NCI-H1694 (cell line): Measurements from ENCODE around the gene SMG1.
"Not testable (repeated sequence)": the region's sequence is repeated elsewhere in the genome, so short reads cannot be mapped to it uniquely, and the experiment has no call there.

Experiments
- DNase-seq: peaks from one replicate; lab custom pipeline; 2025; lab: John Stamatoyannopoulos, UW

Gene SMG1

DNA sequence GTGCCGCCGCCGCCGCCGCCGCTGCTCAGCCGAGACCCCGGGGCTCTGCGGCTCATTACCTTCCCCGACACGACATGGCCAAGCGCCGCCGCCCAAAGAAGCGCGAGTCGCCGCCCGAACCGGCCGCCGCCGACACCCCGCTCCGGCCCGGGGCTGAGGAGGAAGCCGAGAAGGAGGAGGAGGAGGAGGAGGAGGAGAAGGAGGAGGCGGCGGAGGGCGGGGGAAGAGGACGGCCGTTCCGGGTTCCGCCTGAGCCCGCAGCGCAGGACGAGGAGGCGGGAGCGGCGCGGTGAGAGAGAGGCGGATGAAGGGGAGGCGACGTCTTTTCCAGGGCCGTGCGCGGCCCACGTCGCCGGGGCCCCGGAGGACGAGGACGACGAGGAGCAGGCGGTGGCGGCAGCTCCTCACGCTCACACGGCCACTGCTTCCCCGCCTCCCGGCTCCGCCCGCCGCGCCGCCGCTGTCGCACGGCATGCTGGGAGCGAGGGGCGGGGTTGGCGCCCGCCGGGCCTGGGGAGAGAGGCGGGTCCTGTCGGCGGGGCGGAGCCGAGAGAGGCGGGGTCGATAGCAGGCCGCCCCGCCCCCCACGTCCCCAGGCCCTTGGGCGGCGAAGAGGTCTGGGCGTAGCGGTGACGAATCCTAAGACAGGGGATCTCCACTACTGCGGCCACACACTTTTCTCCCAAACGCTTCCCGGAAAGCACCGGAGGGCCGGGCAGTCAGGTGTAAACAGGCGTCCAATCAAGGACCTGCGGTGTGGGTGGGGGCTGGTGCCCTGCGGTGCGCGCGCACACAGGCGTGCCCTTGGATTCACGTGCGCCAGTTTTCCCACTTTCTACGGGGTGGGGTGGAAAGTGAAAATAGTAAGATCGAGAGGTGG is at the start of gene SMG1:
TSS of gene SMG1 (minus strand) at position 423 of the 880 bp plus-strand sequence. CDS start at position 56, 367 bp downstream.
- peak; percentile 31 for DNase-seq

DNA sequence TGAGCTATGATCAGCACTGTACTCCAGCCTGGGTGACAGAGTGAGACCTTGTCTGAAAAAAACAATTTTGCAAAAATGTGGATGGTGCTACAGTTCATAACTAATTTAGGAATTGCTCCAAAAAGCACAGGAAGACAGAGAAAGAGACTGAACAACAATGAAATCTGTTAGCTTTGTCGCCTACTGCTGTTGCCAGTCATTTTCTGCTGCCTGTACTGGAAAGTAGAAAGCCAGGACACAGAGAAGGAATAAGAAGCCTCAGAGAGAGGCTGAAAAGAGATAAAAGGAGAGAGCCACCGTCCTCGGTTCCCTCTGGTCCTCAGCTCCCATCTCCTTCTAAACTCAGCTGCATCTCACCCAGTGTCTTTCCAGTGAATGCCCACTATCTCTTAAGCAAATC is 48.9 kb upstream of the SMG1 start:
- no peak for DNase-seq

DNA sequence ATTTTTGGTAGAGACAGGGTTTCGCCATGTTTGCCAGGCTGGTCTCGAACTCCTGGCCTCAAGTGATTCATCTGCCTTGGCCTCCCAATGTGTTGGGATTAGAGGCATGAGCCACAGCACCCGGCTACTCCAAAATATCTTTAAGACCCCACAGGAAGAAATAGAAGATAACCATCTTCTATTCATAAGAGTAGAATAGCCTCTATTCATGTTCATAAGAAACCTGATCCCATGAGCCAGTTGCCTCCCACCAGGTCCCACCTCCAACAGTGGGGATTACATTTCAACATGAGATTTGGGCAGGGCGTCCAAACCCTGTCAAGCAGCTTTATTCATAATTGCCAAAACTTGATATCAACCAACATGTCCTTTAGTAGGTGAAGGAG is 43.6 kb upstream of the SMG1 start:
- no peak for DNase-seq

DNA sequence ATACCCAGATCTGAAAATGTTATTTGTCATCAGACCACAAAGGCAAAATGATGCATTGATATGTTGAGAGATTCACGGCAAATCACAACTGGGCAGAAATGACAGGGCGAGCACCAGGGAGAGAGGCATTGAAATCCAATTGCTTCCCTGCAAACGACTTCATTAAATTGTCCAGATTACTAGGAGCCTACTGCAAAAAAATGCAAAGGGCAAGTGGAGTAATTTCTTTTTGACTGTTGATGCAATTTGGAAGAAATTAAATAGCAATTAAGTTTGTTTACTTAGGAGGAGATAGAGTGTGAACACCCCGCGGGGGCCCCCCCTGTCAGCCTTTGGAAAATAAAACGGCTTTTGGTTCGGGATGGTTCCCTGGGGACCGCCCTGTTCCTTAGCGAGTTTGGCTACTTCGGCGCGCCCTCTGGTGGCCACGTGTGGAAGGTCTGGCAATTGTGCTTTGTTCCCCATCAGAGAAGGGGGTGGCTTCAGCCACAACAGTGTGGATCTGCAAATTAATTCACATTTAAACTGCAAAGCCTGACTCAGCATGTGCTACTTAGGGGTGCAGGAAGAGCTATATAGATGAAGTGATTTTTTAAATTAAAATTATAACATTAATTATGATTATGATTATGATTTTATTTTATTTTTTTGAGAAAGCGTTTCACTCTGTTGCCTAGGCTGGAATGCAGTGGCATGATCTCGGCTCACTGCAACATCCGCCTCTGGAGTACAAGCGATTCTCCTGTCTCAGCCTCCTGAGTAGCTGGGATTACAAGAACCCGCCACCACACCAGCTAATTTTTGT is 43.0 kb upstream of the SMG1 start:
- peak; percentile 81 for DNase-seq

DNA sequence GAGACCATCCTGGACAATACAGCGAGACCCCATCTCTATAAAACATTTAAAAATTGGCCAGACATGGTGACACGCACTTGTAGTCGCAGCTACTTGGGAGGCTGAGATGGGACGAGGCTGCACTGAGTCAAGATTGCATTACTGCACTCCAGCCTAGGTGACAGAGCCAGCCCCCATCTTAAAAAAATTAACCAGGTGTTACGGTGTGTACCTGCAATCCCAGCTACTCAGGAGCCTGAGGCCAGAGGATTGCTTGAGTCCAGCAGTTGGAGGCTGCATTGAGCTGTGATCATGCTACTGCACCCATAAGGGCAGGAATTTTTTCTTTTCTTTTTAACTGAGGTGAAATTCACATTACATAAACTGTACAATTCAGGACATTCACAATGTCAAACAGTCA is 40.6 kb upstream of the SMG1 start:
- no peak for DNase-seq

DNA sequence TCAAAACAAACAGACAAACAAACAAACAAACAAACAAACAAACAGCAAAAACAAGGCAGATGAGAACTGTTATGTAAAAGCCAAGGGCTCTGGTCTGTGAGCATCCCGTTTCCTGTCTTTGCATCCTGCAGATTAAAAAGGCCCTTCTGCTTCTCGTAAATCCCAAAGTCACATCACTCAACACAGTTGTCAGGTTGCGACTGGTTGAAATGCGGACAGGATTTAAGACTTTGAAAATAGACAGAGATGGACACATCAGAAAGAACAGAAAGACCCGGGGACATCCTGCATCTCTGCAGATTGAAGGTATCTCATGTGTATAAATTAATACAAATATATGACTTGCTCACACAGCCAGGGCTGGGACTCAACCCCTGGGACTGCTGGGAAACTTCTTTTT is 39.3 kb upstream of the SMG1 start:
- DNase-seq, result no peak

DNA sequence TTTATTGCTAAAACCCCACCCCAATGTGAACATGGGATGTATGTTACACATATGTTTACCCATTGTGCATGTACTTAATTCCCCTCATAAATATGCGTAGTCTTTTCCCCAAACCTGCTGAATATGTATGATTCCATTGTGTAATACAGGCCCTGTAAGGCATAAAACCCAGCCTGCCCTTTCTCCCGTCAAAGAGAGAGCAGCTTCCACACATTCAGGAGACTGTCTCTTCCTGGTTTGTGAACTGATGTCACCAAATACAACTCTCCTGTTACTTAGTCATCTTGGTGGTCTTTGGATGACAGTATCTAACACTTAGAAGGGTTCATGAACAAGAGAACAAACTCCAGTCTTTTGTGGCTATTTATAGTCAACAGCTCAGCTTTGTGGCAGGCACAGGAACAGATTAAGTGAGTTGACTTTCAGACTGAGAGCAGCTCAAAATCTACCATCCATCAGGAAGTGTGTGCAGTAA is 32.9 kb upstream of the SMG1 start:
- DNase-seq, result no peak

DNA sequence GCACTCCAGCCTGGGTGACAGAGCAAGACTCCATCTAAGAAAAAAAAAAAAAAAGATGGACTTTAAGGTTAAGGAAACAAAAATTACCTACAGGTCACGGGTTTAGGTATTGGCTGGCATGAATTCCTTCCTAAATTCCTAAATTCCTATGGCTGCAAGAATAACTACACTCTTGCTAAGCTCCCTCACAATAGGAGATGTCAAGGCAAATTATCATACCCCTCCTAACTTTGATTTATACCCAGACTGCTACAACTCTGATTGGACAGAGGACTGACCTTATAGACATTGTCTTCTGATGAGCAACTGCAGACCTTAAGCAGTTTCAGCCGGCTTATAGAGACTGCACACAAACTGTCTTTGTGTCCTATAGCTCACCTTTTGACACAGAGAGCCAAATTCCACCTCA is 32.4 kb upstream of the SMG1 start:
- no peak for DNase-seq

DNA sequence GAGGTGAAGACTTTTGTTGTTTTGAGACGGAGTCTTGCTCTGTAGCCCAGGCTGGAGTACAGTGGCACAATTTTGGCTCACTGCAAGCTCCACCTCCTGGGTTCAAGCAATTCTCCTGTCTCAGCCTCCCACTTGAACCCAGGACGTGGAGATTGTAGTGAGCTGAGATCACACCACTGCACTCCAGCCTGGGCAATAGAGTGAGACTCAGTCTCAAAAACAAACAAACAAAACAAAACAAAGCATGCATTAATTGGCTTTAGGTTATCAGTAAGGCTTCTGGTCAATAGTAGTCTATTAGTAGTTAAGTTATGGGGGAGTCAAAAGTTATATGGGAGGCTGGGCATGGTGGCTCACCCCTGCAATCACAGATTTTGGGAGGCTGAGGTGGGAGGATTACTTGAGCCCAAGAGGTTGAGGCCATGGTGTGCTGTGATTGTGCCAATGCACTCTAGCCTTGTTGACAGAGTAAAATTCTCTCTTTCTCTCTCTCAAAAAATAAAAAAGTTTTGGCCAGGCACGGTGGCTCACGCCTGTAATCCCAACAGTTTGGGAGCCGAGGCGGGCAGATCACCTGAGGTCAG is 30.5 kb upstream of the SMG1 start:
- DNase-seq, result not testable (repeated sequence)

DNA sequence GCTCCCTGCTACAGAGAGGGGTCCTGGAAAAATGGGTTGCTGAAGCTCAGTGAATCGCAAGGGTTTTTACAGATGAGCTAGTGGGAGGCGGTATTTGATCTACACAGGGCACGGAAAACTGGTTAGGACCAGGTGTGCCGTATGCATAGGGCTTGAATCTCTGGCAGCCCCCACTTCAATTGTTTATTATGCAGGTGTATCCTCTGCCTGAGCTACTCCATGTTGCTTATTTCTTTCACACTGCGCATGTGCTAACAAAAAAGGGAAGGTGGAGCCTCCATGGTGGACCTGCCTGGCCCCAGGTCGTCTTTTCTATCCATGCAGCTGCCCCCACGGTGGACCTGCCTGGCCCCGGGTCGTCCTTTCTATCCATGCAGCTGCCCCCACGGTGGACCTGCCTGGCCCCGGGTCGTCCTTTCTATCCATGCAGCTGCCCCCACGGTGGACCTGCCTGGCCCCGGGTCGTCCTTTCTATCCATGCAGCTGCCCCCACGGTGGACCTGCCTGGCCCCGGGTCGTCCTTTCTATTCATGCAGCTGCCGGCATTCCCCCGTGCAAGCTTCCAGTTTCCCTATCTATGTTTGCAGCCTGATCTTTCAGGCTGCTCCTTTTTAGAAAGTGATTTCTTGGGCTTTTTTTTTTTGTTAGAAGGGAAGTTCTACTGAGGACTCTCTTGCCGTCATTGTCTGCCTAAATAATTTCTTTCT is 29.8 kb upstream of the SMG1 start:
- not testable (repeated sequence) for DNase-seq

DNA sequence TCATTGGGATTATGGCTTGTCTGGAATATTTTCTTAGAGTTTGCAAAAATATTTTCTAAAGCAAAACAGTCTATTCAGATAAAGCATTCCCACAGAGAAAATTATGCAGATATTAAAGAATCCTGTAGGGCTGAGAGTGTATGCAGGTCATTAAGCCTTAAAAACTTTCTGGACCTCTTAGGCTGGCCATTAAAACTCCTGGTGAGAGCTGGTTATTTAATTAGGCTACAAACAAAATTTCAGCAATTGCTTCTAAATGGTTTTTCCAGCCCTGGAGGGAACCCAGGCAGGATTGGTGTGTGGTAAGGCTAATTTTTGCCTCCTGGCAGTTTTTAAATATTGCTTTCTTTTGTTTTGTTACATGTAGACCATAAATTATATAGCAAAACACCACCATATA is 27.3 kb upstream of the SMG1 start:
- no peak for DNase-seq

DNA sequence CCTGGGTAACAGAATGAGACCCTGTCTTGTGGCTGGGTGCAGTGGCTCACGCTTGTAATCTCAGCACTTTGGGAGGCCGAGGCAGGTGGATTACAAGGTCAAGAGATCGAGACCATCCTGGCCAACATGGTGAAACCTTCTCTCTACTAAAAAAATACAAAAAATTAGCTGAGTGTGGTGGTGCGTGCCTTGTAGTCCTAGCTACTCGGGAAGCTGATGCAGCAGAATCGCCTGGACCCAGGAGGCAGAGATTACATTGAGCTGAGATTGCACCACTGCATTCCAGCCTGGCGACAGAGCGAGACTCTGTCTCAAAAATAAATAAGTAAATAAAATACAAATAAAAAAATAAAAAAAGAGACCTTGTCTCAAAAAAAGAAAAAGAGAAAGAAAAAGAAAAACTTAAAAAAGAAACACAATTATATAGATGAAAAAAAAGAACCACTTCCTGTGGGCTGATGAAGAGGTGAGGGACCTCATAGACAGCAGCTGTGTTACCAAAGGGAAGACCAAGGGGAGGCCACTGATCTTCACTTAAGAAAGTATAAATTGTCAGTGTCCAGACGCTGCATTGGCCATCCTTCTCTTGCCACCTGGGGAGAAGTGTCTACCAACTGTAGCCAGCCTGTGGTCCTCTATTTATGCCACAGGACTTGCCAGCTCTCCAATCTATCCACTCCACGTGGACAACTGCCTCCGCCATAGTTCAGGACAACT is 24.4 kb upstream of the SMG1 start:
- DNase-seq, result no peak

DNA sequence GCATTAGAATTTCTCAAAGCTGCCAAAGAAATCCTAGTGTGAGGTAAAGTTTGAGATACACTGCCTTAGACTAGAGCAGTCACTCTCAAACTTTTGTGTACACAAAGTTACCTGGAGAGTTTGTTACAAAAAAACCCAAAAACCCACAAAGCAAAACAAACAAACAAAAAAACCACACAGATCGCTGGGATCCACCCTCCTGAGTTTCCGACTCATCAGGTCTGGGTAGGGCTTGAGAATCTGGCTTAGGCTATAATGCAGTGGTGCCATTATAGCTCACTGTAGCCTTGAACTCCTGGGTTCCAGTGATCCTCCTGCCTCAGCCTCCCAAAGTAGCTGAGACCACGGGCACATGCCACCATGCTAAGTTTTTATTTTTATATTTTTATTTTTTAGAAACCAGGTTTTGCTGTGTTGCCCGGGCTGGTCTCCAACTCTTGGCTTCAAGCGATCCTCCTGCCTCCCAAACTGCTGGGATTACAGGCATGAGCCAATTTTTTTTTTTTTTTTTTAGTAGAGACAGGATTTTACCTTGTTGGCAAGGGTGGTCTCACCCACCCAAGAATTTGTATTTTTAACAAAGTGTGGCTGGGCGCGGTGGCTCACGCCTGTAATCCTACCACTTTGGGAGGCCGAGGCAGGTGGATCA is 22.3 kb upstream of the SMG1 start:
- no peak for DNase-seq

DNA sequence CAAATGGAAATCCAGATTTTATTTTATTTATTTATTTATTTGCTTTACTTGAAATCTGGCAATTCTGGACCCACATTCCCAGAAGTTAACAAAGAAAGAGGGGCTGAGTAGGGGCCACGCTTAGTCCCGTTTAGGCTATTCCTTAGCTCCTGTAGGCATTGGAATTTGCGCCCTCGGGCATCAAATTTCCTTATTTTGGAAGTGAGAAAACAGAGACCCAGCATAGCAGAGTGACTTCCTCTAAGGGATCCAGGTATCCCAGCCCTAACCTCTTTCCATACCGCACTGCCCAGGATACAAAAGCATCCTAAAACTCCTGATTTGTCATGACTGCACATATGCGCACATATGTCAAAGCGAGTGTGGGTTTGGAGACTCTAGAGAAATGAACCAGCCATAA is 19.0 kb upstream of the SMG1 start:
- no peak for DNase-seq

DNA sequence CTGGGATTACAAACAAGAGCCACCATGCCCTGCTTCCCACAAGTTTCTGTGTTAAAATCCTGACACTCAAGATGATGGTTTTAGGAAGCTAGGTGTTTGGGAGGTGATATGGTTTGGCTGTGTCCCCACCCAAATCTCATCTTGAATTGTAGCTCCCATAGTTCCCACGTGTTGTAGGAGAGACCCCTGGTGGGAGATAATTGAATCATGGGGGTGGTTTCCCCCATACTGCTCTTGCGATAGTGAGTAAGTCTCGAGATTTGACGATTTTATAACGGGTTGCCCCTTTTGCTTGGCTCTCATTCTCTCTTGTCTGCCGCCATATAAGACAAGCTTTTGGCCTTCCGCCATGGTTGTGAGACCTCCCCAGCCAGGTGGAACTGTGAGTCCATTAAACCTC is 17.2 kb upstream of the SMG1 start:
- DNase-seq, result no peak

DNA sequence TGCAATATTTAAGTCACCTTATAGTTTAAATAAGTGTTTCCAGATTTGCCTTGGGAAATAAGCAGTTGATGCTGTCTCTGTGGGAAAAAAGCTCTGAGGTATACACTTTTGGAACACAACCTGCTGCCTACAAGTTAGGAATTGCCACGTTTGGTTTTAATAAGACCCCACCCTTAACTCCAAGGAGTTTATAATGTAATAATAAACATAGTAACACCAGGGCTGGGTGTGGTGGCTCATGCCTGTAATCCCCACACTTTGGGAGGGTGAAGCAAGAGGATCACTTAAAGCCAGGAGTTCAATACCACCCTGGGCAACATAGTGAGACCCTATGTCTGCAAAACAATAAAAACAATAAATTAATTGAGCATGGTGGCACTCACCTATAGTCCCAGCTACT is 15.9 kb upstream of the SMG1 start:
- no peak for DNase-seq

DNA sequence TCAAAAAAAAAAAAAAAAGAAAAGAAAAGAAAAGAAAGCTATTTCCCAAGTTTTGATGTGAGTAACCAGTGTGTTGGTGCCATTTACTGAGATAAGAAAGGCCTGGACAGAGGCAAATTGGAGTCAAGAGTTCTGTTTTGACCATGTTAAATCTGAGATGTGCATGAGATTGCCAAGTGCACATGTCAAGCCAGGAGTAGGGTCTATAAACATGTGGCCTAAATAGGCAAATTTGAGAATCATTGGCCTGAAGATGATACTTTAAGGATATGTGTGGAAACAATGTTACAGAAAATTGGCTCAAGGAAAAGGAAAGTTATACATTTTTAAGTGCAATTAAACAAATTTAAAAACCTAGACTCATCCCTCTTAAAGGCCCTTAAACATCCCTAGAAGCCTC is 15.3 kb upstream of the SMG1 start:
- DNase-seq, result no peak

DNA sequence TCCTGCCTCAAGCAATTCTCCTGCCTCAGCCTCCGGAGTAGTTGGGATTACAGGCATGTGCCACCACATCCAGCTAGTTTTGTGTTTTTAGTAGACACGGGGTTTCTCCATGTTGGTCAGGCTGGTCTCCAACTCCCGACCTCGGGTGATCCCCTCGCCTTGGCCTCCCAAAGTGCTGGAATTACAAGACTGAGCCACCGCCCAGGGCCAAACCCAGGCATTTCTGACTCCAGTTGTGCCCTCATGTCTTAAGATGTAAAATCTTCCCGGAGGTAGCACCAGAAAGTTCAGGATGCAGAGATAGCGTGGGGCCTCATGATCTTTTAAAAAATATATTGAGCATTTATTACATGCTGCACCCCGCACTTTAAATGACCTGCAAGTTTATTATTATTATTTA is 12.8 kb upstream of the SMG1 start:
- no peak for DNase-seq

DNA sequence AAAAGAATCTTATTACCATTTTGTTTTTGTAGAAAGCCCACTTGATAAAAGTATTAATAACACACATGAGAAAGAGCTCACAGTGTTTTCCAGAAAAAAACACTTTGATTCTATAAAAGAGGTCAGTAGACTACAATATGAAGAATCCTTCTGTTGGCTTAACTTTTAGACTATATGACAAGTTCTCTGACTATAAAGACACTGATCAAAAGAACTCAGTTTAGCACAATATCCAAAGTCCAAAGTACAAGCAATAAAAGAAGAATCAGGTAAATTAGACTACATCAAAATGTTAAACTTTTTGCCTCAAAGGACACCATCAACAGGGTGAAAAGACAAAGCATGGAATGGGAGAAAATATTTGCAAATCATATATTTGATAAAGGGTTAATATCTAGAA is 11.2 kb upstream of the SMG1 start:
- no peak for DNase-seq

DNA sequence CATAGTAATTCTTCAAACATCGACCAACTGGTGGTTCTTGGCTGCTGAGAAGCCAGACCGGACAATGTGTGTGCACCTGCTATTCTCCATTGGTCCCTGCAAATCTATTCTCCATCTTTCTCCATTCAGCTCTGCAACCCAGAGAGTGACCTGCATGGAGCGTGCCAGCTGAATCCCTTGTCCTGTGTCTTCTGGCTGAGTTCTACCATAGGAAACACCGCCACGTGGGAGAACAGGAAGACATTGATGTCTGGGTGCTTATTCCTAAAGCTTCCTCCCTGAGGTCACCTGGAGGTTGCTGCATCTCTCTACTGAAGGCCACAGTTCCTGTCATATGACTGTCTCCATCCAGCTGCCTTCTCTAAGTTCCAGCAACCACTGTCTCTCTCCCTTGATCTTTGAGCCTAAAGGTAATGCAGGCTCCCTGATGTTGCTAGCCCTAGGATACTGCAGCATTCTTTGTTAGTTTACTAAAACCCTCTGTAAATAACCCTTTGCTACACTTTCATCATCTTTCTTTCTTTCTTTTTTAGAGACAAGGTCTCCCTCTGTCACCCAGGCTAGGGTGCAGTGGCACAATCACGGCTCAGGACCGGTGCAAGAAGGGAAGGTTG is 10.6 kb upstream of the SMG1 start:
- no peak for DNase-seq

DNA sequence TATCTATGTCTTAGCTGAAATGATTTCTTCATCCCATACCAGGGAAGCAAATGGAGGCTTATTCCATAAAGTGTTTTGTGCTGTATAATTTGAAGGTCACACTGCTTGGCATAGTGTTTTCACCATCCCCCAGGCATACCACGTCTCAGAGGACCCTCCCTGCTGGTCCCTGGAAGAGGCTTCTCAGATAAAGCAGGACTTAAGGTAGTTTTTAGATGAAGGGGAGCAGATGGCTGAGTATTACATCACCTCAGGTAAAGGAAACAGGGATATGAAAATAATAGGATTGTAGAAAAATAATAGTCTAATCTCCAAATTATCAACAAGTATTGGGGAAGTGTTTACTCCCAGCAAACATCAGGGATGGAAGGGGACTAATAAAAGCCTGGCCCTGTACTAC is 7.3 kb upstream of the SMG1 start:
- DNase-seq, result no peak
